K562 (cell line): Measurements from ENCODE around the gene LEMD1. TPM values are rescaled to one million over a fixed set of nuclear protein-coding genes. Genes with fewer than 3 reads are reported as not detected.

ENCODE experiments used
- ATAC-seq: fragments of 200-7000 bp; cut with Tn5 transposase; 3 replicates; pipeline ENCODE4 v1.9.1; 2020; ENCODE audit warnings: moderate library complexity
- BruUV-seq: library from RNA; stranded (reverse); fragments of 400-500 nt; replicated peaks from 2 replicates; lab custom pipeline; 2021; lab: Mats Ljungman, UMichigan
- CTCF ChIA-PET: fragments of 300-600 bp; formaldehyde crosslinking; extraction: SDS; loops from one replicate; lab custom pipeline; 2021; ENCODE audit warnings: low intra/inter-chr PET ratio; lab: Yijun Ruan, JAX
- POLR2A ChIA-PET: fragments of 300-600, 350-650 bp; sonication (Branson Sonifier 250); formaldehyde crosslinking; extraction: SDS; loops from one replicate; lab custom pipeline; 2021; ENCODE audit warnings: antibody characterized with exemption, inconsistent platforms; lab: Yijun Ruan, JAX
- DNase-seq, 4 experiments: peaks; one replicate each; pipeline versions ENCODE4 v3.0.0 to v3.0.0-alpha.2; 2011 to 2018; ENCODE audit warnings: low spot score in 3 of 4, mixed read lengths in 3 of 4; ENCODE audit errors: extremely low read depth in 1 of 4
- FAIRE-seq: peaks from 2 replicates; lab custom pipeline; 2011; peaks lifted over from hg19 to GRCh38; lab: Jason Lieb, UNC
- H2AFZ ChIP-seq: 2 replicates; pipeline ENCODE4 v1.6.0; 2011; ENCODE audit warnings: low read depth, low read length, control low read depth, inconsistent platforms
- H3K27ac ChIP-seq: fragments of 200-600 bp; 3 replicates; pipeline ENCODE4 v1.8.0; 2011; ENCODE audit warnings: low read depth, mild to moderate bottlenecking, control low read depth, inconsistent platforms, low read length, moderate library complexity, mixed read lengths; ENCODE audit errors: extremely low read depth
- H3K27me3 ChIP-seq, 2 experiments: fragments of 300-600 bp in 1 of 2; 2 replicates in 1 of 2; 3 replicates in 1 of 2; pipeline versions ENCODE4 v1.6.0 to v1.8.0; 2011; ENCODE audit warnings: inconsistent platforms in 2 of 2, low read length in 2 of 2, mild to moderate bottlenecking in 1 of 2, mixed read lengths in 1 of 2, moderate library complexity in 1 of 2; ENCODE audit not compliant: control insufficient read depth in 2 of 2, insufficient read depth in 2 of 2
- H3K36me3 ChIP-seq: fragments of 300-600 bp; 3 replicates; pipeline ENCODE4 v1.8.0; 2011; ENCODE audit warnings: mild to moderate bottlenecking, low read length, inconsistent platforms; ENCODE audit not compliant: control insufficient read depth, insufficient read depth
- H3K4me1 ChIP-seq, 2 experiments: fragments of 200-600 bp in 1 of 2; replicated peaks in 1 of 2; 2 replicates in 1 of 2; 3 replicates in 1 of 2; pipeline versions ENCODE4 v1.5.1 to v1.8.0; 2011; ENCODE audit warnings: inconsistent platforms in 2 of 2, low read length in 2 of 2, mild to moderate bottlenecking in 1 of 2, mixed read lengths in 1 of 2, moderate library complexity in 1 of 2; ENCODE audit not compliant: control insufficient read depth in 2 of 2, insufficient read depth in 2 of 2
- H3K4me2 ChIP-seq: 2 replicates; pipeline ENCODE4 v1.6.1; 2011; ENCODE audit warnings: low read length, control low read depth, inconsistent platforms, mixed read lengths; ENCODE audit not compliant: insufficient read depth
- H3K4me3 ChIP-seq: fragments of 200-600 bp; sonication (generic), shearing (Covaris generic); 2 replicates; pipeline ENCODE4 v1.5.1; 2016; ENCODE audit warnings: control low read depth, inconsistent platforms
- H3K79me2 ChIP-seq: fragments of 200-600 bp; 3 replicates; pipeline ENCODE4 v1.8.0; 2011; ENCODE audit warnings: low read length, inconsistent platforms; ENCODE audit not compliant: control insufficient read depth, insufficient read depth
- H3K9ac ChIP-seq, 2 experiments: 2 replicates each; pipeline versions ENCODE4 v1.6.0 to v1.6.1; 2011; ENCODE audit warnings: low read depth in 2 of 2, low read length in 2 of 2, control low read depth in 1 of 2, inconsistent platforms in 1 of 2, mild to moderate bottlenecking in 1 of 2, mixed read lengths in 1 of 2; ENCODE audit not compliant: insufficient read depth in 1 of 2
- H3K9me1 ChIP-seq: one replicate; pipeline ENCODE4 v1.6.0; 2011; ENCODE audit warnings: inconsistent platforms, mild to moderate bottlenecking, low read length, moderate library complexity; ENCODE audit not compliant: control insufficient read depth, insufficient read depth
- H3K9me3 ChIP-seq: replicated peaks from 2 replicates; pipeline ENCODE4 v1.5.1; 2011; ENCODE audit warnings: low read depth, low read length, inconsistent platforms; ENCODE audit not compliant: control insufficient read depth, insufficient read depth
- H4K20me1 ChIP-seq: replicated peaks from 2 replicates; pipeline ENCODE4 v1.6.1; 2011; ENCODE audit warnings: low read length, inconsistent platforms, mixed read lengths; ENCODE audit not compliant: control insufficient read depth, insufficient read depth
- DPF2 ChIP-seq: fragments of 450-650 bp; IDR thresholded peaks from 2 replicates; pipeline ENCODE4 v1.6.1; 2016
- EZH2 ChIP-seq: IDR thresholded peaks from 2 replicates; pipeline ENCODE4 v1.6.1; 2012; ENCODE audit warnings: low read depth, mild to moderate bottlenecking, inconsistent platforms, low read length, borderline replicate concordance
- SIN3B ChIP-seq: fragments of 450-650 bp; IDR thresholded peaks from 2 replicates; pipeline ENCODE4 v1.6.1; 2017; ENCODE audit warnings: low read depth, mild to moderate bottlenecking, moderate library complexity
- WGBS: fragments of 100-300 bp; shearing (Covaris generic); methylation state at CpG from one replicate; pipeline ENCODE4 v1.1.6; 2016; ENCODE audit warnings: low coverage, mixed read lengths; ENCODE audit not compliant: insufficient coverage; ENCODE audit errors: missing lambda C conversion rate; 5-methylcytosine and 5-hydroxymethylcytosine counted together
- in situ Hi-C: fragments of 300-500 bp; cut with MboI; formaldehyde crosslinking; loops from 4 replicates; pipeline ENCODE4 v1.15.0; 2018; ENCODE audit warnings: inconsistent platforms, mixed read lengths
- intact Hi-C: fragments of 100-400 bp; cut with micrococcal nuclease; formaldehyde crosslinking; loops from 2 replicates; pipeline ENCODE4 v1.14.2; 2022
- polyA plus RNA-seq, 8 experiments: library from polyadenylated mRNA; depleted of rRNA in 4 of 8; stranded (reverse) in 5 of 8; unstranded in 3 of 8; fragments of >200 nt; fragmentation: Nextera tagmentation in 2 of 8; fragmentation: Illumina TruSeq in 1 of 8; extraction: Ambion mirVana in 2 of 8; extraction: Trizol in 1 of 8; gene quantifications; 2 replicates each; pipeline versions ENCODE4 v1.2.1 to v1.2.3, GENCODE V29; 2011 to 2014; ENCODE audit warnings: inconsistent platforms in 1 of 8, missing spikeins in 1 of 8
- total RNA-seq, 7 experiments: library from RNA; depleted of rRNA in 6 of 7; stranded (reverse); fragments of >200 nt in 6 of 7; fragmentation: Illumina TruSeq in 2 of 7; extraction: Trizol in 2 of 7; gene quantifications; 2 replicates each; pipeline versions ENCODE4 v1.2.1 to v1.2.3, GENCODE V29; 2011 to 2021; ENCODE audit warnings: low replicate concordance in 1 of 7

LEMD1 gene
- total and polyA plus RNA-seq, 9 of the 15 experiments (the other 6 are each of a cell fraction or from before 2014, with no cell fraction given): 0.11 to 2.4 (median 0.57) TPM; not detected in 1

GRCh38 chr1:205370780-205371179 lies 51.1 kb downstream of the LEMD1 start:
- in situ Hi-C loops (no loop called here), intact Hi-C loops (no loop called here)
- no peak overlapping the region for H3K4me2 ChIP-seq
- H3K36me3 ChIP-seq: no peaks in the 10 kb centered on the region
- ATAC-seq: no peak
- H4K20me1 ChIP-seq: peaks cover 4% of the 10 kb centered on the region; the same call in 1 of the 2 replicates
- no peak overlapping the region for H3K9ac ChIP-seq
- no peak for DNase-seq
- BruUV-seq: no TSS peak
- FAIRE-seq: no peak
- H3K4me1 ChIP-seq: peaks cover 0 to 2% of the 10 kb centered on the region in 2 experiments; a peak in 1 of 5 replicates
- H3K4me3 ChIP-seq: no peak overlapping the region
- H3K9me3 ChIP-seq: no peaks in the 10 kb centered on the region
- CTCF ChIA-PET: no interaction called here
- H3K27me3 ChIP-seq: peaks cover 40 to 66% of the 10 kb centered on the region in 2 experiments
- H3K27ac ChIP-seq: no peak overlapping the region
- no peaks in the 10 kb centered on the region for H3K9me1 ChIP-seq
- H2AFZ ChIP-seq: no peak overlapping the region
- no peaks in the 10 kb centered on the region for H3K79me2 ChIP-seq
- no peak for TF ChIP-seq DPF2
- TF ChIP-seq, all 486 proteins: peak for 0
- POLR2A ChIA-PET: interaction anchor here (0.6 kb wide), 1 partner anchor 173 kb away, joined by 3 read pairs; no protein-coding TSS in a partner anchor

GRCh38 chr1:205369701-205370123 lies 52.1 kb downstream of the LEMD1 start:
- Histone ChIP-seq H3K36me3 (no peaks in the 10 kb centered on the region), H3K4me2 (no peak overlapping the region), H3K9ac (no peak overlapping the region), H3K4me3 (no peak overlapping the region), H2AFZ (no peak overlapping the region), H3K27ac (no peak overlapping the region), H3K79me2 (no peaks in the 10 kb centered on the region), H3K9me3 (no peaks in the 10 kb centered on the region), H3K27me3 (peaks cover 40 to 60% of the 10 kb centered on the region in 2 experiments), H3K4me1 (peaks cover 0 to 2% of the 10 kb centered on the region in 2 experiments; a peak in 1 of 5 replicates)
- ATAC-seq (no peak), DNase-seq (no peak), FAIRE-seq (no peak)
- intact Hi-C loops: no loop called here
- no TSS peak for BruUV-seq
- in situ Hi-C loops: no loop called here
- POLR2A ChIA-PET: no interaction called here
- CTCF ChIA-PET: no interaction called here
- WGBS: 8% methylated on average over 3 of the region's 3 CpGs
- no peak for TF ChIP-seq SIN3B
- TF ChIP-seq EZH2: peak; percentile 46; the same call in 1 of the 2 replicates
- TF ChIP-seq, all 486 proteins: peak for 1
- Histone ChIP-seq H3K9me1 (no peaks in the 10 kb centered on the region), H4K20me1 (peaks cover 4% of the 10 kb centered on the region; the same call in 1 of the 2 replicates)
